Aorta (tissue), 5 donors: ENCODE data around the gene CLDN2. TPM values are rescaled to one million over a fixed set of nuclear protein-coding genes. Genes with fewer than 3 reads are reported as not detected.

Experiments
- ATAC-seq: fragments of 200-7000 bp; cut with Tn5 transposase; one replicate; pipeline ENCODE4 v1.9.1; 2022; ENCODE audit warnings: moderate library complexity; ENCODE audit not compliant: low FRiP score
- DNase-seq, 2 donors: peaks; one replicate each; pipeline ENCODE4 v3.0.0-alpha.2; 2020
- H3K27ac ChIP-seq, 2 donors: one replicate each; pipeline ENCODE4 v1.5.1; 2013; ENCODE audit warnings: low read length in 2 of 2, mild to moderate bottlenecking in 2 of 2, moderate library complexity in 2 of 2, control low read depth in 1 of 2, inconsistent platforms in 1 of 2, low read depth in 1 of 2
- H3K27me3 ChIP-seq, 2 donors: one replicate each; pipeline ENCODE4 v1.6.1; 2013; ENCODE audit warnings: control low read depth in 1 of 2, low read length in 1 of 2, mild to moderate bottlenecking in 1 of 2, moderate library complexity in 1 of 2; ENCODE audit not compliant: insufficient read depth in 2 of 2, control insufficient read depth in 1 of 2
- H3K36me3 ChIP-seq, 2 donors: one replicate each; pipeline ENCODE4 v1.6.1; 2013; ENCODE audit warnings: control low read depth in 1 of 2, low read length in 1 of 2, mild to moderate bottlenecking in 1 of 2; ENCODE audit not compliant: insufficient read depth in 2 of 2, control insufficient read depth in 1 of 2
- H3K4me1 ChIP-seq, 2 donors: one replicate each; pipeline ENCODE4 v1.6.1; 2013; ENCODE audit warnings: low read length in 2 of 2, control low read depth in 1 of 2, mild to moderate bottlenecking in 1 of 2, moderate library complexity in 1 of 2; ENCODE audit not compliant: insufficient read depth in 2 of 2, control insufficient read depth in 1 of 2
- H3K4me3 ChIP-seq, 2 donors: one replicate each; pipeline ENCODE4 v1.5.1; 2013; ENCODE audit warnings: low read length in 2 of 2, control low read depth in 1 of 2, mild to moderate bottlenecking in 1 of 2
- H3K9me3 ChIP-seq: one replicate; pipeline ENCODE4 v1.6.1; 2013; ENCODE audit warnings: mild to moderate bottlenecking, low read length; ENCODE audit not compliant: control insufficient read depth
- WGBS, 2 donors: extraction: QIAGEN DNeasy Blood & Tissue Kit; methylation state at CpG; one replicate each; pipeline ENCODE4 v1.1.7; 2013; 5-methylcytosine and 5-hydroxymethylcytosine counted together
- intact Hi-C, 2 donors: fragments of 100-400 bp; cut with DNase I; formaldehyde crosslinking; loops; one replicate each; pipeline versions ENCODE4 v1.14.2 to v1.15.0; 2022
- polyA plus RNA-seq, 2 donors: library from polyadenylated mRNA; stranded (reverse); fragments of 200-250 nt; gene quantifications; one replicate each; pipeline ENCODE4 v1.2.3, GENCODE V29; 2013
- total RNA-seq, 2 donors: library from RNA; stranded (reverse); fragmentation: NEBNext Ultra II Directional; extraction: Animal tissue kit (Norgen Biotek cat#: 25700); gene quantifications; one replicate each; pipeline ENCODE4 v1.2.1, GENCODE V29; 2021
- donor health status: healthy with polysubstance abuse.
- donor health status: Bipolar disorder and iron deficiency.
- donor health status: DM: no; HTN: no; CAD: no.
- donor health status: DM: no; HTN: no; CAD: no.
- donor health status: DM: yes; HTN: yes; CAD: no.

Gene CLDN2
- total and polyA plus RNA-seq, 4 donors, result not detected

DNA sequence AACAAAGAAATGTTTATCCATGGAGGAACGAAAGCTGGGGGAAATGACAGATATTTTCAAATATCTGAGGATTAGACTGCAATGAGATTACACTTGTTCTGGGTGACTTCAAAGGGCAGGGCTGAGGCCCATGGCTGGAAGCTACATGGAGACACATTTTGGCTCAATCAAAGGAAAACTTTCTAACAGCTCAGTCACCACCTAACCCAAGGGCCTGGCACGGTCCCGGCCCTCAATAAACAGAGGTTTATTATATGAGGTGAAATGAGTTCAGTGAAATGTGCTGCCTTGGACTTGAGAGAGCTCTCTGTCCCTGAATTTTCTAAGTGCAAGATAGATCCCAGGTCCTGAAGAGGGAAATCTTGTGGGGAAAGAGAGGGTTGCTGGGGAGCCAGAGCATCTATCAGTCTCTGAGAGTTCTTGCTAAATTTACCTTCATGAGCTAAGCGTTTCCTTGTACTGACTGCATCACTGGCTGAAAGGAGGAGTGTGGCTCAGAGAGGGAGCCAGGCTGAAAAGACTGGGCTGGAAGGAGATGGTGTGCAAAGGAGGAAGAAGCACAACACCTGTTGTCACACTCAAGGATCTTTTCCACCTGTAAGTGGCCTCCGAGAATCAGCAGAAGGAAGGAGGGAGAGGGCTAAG, 15.0 kb upstream of the CLDN2 start:
- Histone ChIP-seq H3K27me3 (no peaks in the 10 kb centered on the region), H3K27ac (no peak overlapping the region), H3K9me3 (no peaks in the 10 kb centered on the region), H3K4me1 (no peaks in the 10 kb centered on the region), H3K4me3 (no peak overlapping the region), H3K36me3 (no peaks in the 10 kb centered on the region)
- 53 to 68% methylated on average over 5 of the region's 5 CpGs for WGBS, 2 donors
- DNase-seq (no peak), ATAC-seq (peak; percentile 29)
- intact Hi-C loops, result no loop called here

DNA sequence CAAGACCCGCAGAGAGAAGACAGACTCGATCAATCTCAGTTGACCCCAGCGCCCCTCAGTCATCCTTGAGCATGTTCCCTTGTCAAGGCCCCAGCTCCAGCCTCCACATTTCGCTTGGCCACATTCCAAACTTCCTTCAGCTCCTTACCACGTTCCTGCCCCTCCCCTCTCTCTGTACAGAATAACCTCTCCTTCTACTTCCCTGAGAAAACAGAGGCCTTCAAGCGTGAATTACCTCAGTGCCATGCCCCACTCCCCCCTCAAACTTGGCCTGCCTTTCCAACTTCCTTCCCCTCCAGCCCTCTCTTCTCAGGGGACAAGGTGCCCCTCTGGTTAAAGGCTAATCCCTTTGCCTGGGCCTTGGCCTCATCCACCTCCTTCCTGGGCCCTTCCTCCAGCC, 13.8 kb upstream of the CLDN2 start:
- no peaks in the 10 kb centered on the region for H3K36me3 ChIP-seq
- no peak overlapping the region for H3K27ac ChIP-seq
- intact Hi-C loops, result no loop called here
- no peak for ATAC-seq
- no peaks in the 10 kb centered on the region for H3K9me3 ChIP-seq
- no peak for DNase-seq
- H3K27me3 ChIP-seq, result no peaks in the 10 kb centered on the region
- no peak overlapping the region for H3K4me3 ChIP-seq
- no peaks in the 10 kb centered on the region for H3K4me1 ChIP-seq
- 45 to 54% methylated on average over 6 of the region's 6 CpGs for WGBS, 2 donors

DNA sequence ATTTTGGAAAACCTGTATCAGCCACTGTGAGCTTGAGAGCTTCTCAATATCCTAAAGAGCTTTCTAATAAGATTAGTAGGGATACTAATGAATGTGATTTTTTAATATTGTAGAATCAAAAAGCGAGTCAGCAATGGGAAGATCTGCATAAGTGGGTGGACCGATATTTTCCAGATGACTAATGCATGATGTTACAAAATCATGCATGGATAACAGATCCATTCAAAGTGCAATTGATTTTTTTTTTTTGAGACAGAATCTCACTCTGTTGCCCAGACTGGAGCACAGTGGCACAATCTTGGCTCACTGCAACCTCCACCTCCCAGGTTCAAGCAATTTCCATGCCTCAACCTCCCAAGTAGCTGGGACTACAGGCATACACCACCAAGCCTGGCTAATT, 7.3 kb upstream of the CLDN2 start:
- no peak overlapping the region for H3K4me3 ChIP-seq
- 68 to 79% methylated on average over 2 of the region's 2 CpGs for WGBS, 2 donors
- H3K4me1 ChIP-seq, result no peaks in the 10 kb centered on the region
- no peaks in the 10 kb centered on the region for H3K9me3 ChIP-seq
- H3K36me3 ChIP-seq, result no peaks in the 10 kb centered on the region
- intact Hi-C loops, result no loop called here
- no peak for ATAC-seq
- H3K27me3 ChIP-seq, result no peaks in the 10 kb centered on the region
- no peak overlapping the region for H3K27ac ChIP-seq
- no peak for DNase-seq

DNA sequence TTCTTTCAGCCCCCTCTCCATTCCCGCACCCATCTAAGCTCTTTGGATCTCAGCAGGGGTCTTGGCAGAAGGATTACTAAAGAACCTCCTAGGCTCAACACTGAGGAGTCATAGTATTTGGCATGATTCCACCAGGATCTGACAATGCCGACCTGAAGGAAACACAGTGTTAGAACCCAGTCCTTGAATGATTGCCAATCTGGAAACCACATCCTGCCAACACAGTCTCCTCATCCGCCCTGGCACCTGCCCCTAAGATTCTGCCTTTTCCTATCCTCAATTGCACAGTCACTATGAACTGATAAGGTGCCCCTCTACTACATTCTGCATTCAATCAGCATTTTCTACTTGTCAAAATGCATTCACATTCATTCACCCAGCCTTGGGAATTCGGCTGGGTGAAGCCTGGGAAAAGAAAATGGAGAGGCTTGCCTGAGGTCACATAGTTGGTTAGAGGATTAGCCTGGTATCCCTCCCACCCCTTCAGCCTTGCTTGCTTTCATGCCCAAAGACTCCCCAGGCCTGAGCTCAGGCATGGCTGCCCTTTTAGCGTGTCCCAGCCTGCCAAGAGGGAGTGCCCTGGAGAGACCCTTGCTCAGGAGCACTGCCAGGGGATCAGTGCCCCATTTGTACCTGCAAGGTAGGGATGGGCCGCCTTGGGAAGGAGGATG, 2.2 kb upstream of the CLDN2 start:
- no peak for ATAC-seq
- no peak overlapping the region for H3K4me3 ChIP-seq
- WGBS, 2 donors, result 50 to 61% methylated on average over 6 of the region's 6 CpGs
- no peaks in the 10 kb centered on the region for H3K36me3 ChIP-seq
- no peak for DNase-seq
- H3K9me3 ChIP-seq, result no peaks in the 10 kb centered on the region
- H3K27ac ChIP-seq, result no peak overlapping the region
- no peaks in the 10 kb centered on the region for H3K27me3 ChIP-seq
- H3K4me1 ChIP-seq, result no peaks in the 10 kb centered on the region
- intact Hi-C loops, result no loop called here

DNA sequence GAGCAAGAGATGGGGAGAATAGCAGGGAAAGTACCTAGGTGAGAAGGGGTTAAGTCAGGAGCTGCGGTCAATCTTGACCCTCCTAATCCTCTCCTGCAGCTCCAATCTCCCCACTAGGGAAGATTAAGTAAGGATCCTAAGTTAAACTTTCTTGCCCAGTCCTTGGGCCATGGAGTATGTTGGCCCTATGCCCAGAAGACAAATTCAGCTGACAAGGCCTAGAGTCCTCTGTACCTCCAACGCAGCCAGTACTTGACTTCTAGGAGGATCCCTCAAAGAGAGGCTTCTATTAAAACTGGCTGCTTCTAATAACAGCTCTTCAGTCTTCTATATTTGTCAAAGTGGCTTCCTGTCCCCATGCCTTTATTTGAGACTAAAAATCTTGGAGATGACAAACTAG, 1.4 kb downstream of the CLDN2 start:
- no peaks in the 10 kb centered on the region for H3K27me3 ChIP-seq
- DNase-seq (no peak), ATAC-seq (no peak)
- H3K4me3 ChIP-seq, result no peak overlapping the region
- intact Hi-C loops, result no loop called here
- no peak overlapping the region for H3K27ac ChIP-seq
- no peaks in the 10 kb centered on the region for H3K9me3 ChIP-seq
- 67 to 68% methylated on average over 2 of the region's 2 CpGs for WGBS, 2 donors
- no peaks in the 10 kb centered on the region for H3K4me1 ChIP-seq
- no peaks in the 10 kb centered on the region for H3K36me3 ChIP-seq

DNA sequence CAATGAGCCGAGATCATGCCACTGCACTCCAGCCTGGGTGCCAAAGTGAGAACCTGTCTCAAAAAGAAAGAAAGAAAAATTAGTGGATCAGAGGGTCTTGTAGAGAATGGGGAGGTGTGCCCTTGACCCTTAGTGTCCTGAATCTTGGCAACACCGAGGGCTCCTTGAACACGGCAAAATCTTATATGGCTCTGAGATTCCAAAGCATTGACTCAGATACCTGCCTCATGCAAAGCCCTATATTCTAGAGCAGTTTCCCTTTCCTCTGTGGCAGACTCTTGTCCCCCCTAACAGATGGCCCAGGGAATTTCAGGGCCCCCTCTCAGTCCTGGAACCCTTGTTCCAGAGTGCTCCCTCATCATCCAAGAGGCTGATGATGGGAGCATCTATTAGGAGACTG, 6.8 kb downstream of the CLDN2 start:
- H3K9me3 ChIP-seq, result no peaks in the 10 kb centered on the region
- no peaks in the 10 kb centered on the region for H3K36me3 ChIP-seq
- no peak overlapping the region for H3K27ac ChIP-seq
- ATAC-seq, result no peak
- H3K4me1 ChIP-seq, result no peaks in the 10 kb centered on the region
- WGBS, 2 donors, result 82 to 90% methylated on average over 3 of the region's 3 CpGs
- DNase-seq, result no peak
- intact Hi-C loops, result no loop called here
- no peaks in the 10 kb centered on the region for H3K27me3 ChIP-seq
- H3K4me3 ChIP-seq, result no peak overlapping the region

DNA sequence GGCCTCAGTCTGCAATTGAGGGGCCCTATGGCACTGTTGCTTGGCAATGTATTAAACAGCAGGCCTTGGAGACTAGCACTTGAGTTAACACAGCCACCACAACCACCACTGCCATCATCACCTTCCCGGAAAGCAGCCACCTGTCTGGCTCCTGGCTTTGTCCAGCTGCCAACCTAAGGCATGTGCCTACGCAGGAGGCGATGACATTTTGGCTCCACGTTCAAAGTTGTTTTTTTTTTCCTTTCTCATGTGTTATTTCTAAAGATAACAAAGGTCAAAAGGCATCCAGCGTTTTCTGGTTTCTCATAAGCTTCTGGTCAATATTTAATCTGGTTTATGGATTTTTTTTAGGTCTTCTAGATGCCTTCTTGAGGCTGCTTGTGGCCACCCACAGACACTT, 7.5 kb downstream of the CLDN2 start:
- Histone ChIP-seq H3K4me3 (no peak overlapping the region), H3K36me3 (no peaks in the 10 kb centered on the region), H3K9me3 (no peaks in the 10 kb centered on the region), H3K27ac (no peak overlapping the region), H3K27me3 (no peaks in the 10 kb centered on the region), H3K4me1 (no peaks in the 10 kb centered on the region)
- WGBS, 2 donors, result 54 to 64% methylated on average over 5 of the region's 5 CpGs
- intact Hi-C loops, result no loop called here
- ATAC-seq (no peak), DNase-seq (no peak)

DNA sequence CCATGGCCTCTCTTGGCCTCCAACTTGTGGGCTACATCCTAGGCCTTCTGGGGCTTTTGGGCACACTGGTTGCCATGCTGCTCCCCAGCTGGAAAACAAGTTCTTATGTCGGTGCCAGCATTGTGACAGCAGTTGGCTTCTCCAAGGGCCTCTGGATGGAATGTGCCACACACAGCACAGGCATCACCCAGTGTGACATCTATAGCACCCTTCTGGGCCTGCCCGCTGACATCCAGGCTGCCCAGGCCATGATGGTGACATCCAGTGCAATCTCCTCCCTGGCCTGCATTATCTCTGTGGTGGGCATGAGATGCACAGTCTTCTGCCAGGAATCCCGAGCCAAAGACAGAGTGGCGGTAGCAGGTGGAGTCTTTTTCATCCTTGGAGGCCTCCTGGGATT, 8.0 kb downstream of the CLDN2 start:
- Histone ChIP-seq H3K9me3 (no peaks in the 10 kb centered on the region), H3K27ac (no peak overlapping the region), H3K4me1 (no peaks in the 10 kb centered on the region), H3K27me3 (no peaks in the 10 kb centered on the region), H3K36me3 (no peaks in the 10 kb centered on the region), H3K4me3 (no peak overlapping the region)
- 67 to 94% methylated on average over 4 of the region's 4 CpGs for WGBS, 2 donors
- ATAC-seq (no peak), DNase-seq (no peak)
- intact Hi-C loops, result no loop called here

DNA sequence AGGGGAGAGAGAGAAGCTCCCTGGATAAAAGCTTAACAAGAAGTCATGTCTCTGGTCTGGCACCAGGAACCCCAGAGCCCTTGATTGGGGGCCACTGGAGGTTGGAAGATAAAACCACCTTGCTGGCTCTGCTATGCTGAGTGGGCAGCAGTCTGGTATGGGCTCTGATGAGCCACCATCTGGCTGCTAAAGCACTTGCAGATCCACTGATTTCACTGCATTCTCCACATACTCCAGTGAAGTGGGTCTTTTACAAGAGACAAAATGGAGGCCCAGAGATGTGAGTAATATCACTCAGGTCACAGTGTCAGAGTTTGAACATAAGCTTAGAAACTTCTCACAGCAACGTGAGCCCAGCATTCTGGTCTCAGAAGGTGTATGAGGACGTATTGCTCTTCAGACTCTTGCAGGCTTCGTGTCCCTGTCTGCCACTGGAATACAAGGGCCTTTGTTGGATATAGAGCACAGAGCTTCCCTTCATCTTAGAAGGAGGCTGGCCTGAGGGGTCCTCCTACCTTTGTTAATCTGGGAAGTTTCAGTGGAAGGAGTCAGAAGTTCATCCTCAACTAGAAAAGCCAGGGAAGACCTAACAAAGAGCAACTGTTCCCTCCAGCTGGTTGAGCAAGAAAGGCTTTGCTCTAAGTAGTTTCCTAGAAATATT, 11.8 kb downstream of the CLDN2 start:
- DNase-seq (no peak), ATAC-seq (no peak)
- intact Hi-C loops, result no loop called here
- H3K4me3 ChIP-seq, result no peak overlapping the region
- no peaks in the 10 kb centered on the region for H3K4me1 ChIP-seq
- no peaks in the 10 kb centered on the region for H3K36me3 ChIP-seq
- 67 to 89% methylated on average over 3 of the region's 3 CpGs for WGBS, 2 donors
- H3K27me3 ChIP-seq, result no peaks in the 10 kb centered on the region
- H3K9me3 ChIP-seq, result no peaks in the 10 kb centered on the region
- no peak overlapping the region for H3K27ac ChIP-seq
